HepG2 (cell line): ENCODE measurements around the gene NOL4L.

Experiments used
- AFF4 ChIP-seq: sonication (generic); formaldehyde crosslinking; IDR thresholded peaks from 2 replicates; pipeline ENCODE4 v1.4.0; 2020; ENCODE audit warnings: missing genetic modification reagents
- EP300 ChIP-seq, 3 experiments: sonication (generic) in 1 of 3; formaldehyde crosslinking in 1 of 3; IDR thresholded peaks; 2 replicates each; pipeline versions ENCODE4 v1.5.1 to v1.6.1; 2011 to 2020; ENCODE audit warnings: low read depth in 2 of 3, low read length in 2 of 3, borderline replicate concordance in 1 of 3, improper control_type of control experiment in 1 of 3, mild to moderate bottlenecking in 1 of 3, missing genetic modification reagents in 1 of 3, moderate library complexity in 1 of 3
- FOXA1 ChIP-seq, 2 experiments: fragments of 450-650 bp in 1 of 2; sonication (generic) in 1 of 2; formaldehyde crosslinking in 1 of 2; IDR thresholded peaks; 2 replicates each; pipeline versions ENCODE4 v1.4.0 to v1.6.1; 2016 to 2020; ENCODE audit warnings: missing genetic modification reagents in 1 of 2
- MTA1 ChIP-seq: sonication (generic); formaldehyde crosslinking; IDR thresholded peaks from 2 replicates; pipeline ENCODE4 v1.4.0; 2020; ENCODE audit warnings: missing genetic modification reagents, mild to moderate bottlenecking, borderline replicate concordance
- POLR2A ChIP-seq, 2 experiments: IDR thresholded peaks; 2 replicates each; pipeline ENCODE4 v1.6.1; 2011; ENCODE audit warnings: low read depth in 2 of 2, low read length in 2 of 2, mild to moderate bottlenecking in 1 of 2, moderate library complexity in 1 of 2; ENCODE audit not compliant: insufficient read depth in 1 of 2
- RARA ChIP-seq: IDR thresholded peaks from 2 replicates; pipeline ENCODE4 v1.6.1; 2016; ENCODE audit warnings: missing genetic modification reagents, missing compliant biosample characterization
- SIN3A ChIP-seq: IDR thresholded peaks from 2 replicates; pipeline ENCODE4 v1.6.1; 2011; ENCODE audit warnings: low read depth, mild to moderate bottlenecking, control low read depth, low read length, borderline replicate concordance
- ZBTB20 ChIP-seq: sonication (generic); formaldehyde crosslinking; IDR thresholded peaks from 2 replicates; pipeline ENCODE4 v1.8.1; 2023; ENCODE audit warnings: missing genetic modification reagents, low read depth, mild to moderate bottlenecking, borderline replicate concordance
- ZBTB21 ChIP-seq: sonication (generic); formaldehyde crosslinking; IDR thresholded peaks from 2 replicates; pipeline ENCODE4 v1.4.0; 2020; ENCODE audit warnings: missing genetic modification reagents
- ZNF143 ChIP-seq: sonication (generic); formaldehyde crosslinking; IDR thresholded peaks from 2 replicates; pipeline ENCODE4 v1.4.0; 2020; ENCODE audit warnings: missing genetic modification reagents
- ZNF513 ChIP-seq: sonication (generic); formaldehyde crosslinking; conservative IDR thresholded peaks from 2 replicates; pipeline ENCODE4 v1.5.0; 2020; ENCODE audit warnings: missing genetic modification reagents
- TF ChIP-seq, protein P1 (sequence below): sonication (generic); formaldehyde crosslinking; IDR thresholded peaks from 2 replicates; pipeline ENCODE4 v1.4.0; 2020; ENCODE audit warnings: missing genetic modification reagents

DNA sequence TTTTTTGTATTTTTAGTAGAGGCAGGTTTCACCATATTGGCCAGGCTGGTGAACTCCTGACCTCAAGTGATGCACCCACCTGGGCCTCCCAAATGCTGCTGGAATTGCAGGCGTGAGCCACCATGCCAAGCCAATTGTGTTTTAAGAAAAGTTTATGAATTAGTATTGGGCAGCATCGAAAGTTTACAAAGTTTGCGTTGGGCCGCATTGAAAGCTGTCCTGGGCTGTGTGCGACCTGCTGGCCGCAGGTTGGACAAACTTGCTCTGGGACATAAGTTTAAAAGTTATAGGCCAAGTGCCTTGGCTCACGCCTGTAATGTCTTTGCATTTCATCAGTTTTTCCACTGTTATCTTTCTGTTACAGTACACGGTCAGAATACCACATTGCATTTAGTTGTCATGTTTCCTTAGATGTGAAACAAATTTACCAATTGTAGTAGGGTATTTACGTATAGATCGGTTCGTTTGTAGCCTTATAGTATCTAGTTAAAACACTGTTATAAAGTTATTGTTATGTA, 187.5 kb downstream of the NOL4L start:
- no peak for TF ChIP-seq POLR2A (IDR thresholded peaks at IDR 0.05; ENCODE audit: insufficient read depth in 1 of 2, low read depth in 2 of 2, low read length in 2 of 2)
- TF ChIP-seq, protein P1, sequence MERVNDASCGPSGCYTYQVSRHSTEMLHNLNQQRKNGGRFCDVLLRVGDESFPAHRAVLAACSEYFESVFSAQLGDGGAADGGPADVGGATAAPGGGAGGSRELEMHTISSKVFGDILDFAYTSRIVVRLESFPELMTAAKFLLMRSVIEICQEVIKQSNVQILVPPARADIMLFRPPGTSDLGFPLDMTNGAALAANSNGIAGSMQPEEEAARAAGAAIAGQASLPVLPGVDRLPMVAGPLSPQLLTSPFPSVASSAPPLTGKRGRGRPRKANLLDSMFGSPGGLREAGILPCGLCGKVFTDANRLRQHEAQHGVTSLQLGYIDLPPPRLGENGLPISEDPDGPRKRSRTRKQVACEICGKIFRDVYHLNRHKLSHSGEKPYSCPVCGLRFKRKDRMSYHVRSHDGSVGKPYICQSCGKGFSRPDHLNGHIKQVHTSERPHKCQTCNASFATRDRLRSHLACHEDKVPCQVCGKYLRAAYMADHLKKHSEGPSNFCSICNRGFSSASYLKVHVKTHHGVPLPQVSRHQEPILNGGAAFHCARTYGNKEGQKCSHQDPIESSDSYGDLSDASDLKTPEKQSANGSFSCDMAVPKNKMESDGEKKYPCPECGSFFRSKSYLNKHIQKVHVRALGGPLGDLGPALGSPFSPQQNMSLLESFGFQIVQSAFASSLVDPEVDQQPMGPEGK (CRISPR knock-in tag) = no peak
- no peak for TF ChIP-seq ZNF513 (CRISPR knock-in tag)
- TF ChIP-seq ZNF143 (CRISPR knock-in tag) = no peak
- no peak for TF ChIP-seq FOXA1 (IDR thresholded peaks at IDR 0.05)
- TF ChIP-seq FOXA1 (CRISPR knock-in tag; IDR thresholded peaks at IDR 0.05) = no peak
- no peak for TF ChIP-seq ZBTB21 (CRISPR knock-in tag)
- TF ChIP-seq ZBTB20 (CRISPR knock-in tag) = no peak
- no peak for TF ChIP-seq RARA (CRISPR knock-in tag)
- TF ChIP-seq AFF4 = no peak
- TF ChIP-seq SIN3A = no peak
- TF ChIP-seq EP300 (IDR thresholded peaks at IDR 0.05; ENCODE audit: low read depth in 2 of 2, low read length in 2 of 2) = no peak
- TF ChIP-seq EP300 (CRISPR knock-in tag; IDR thresholded peaks at IDR 0.05; ENCODE audit: borderline replicate concordance) = no peak
- no peak for TF ChIP-seq MTA1 (CRISPR knock-in tag)
